KMS-11 (cell line): Measurements from ENCODE around the gene GDF15.

Source experiments
- H2AFZ ChIP-seq: fragments of 200-600 bp; sonication (generic); 2 replicates; pipeline ENCODE4 v1.6.1; 2016; ENCODE audit warnings: antibody characterized with exemption, mixed run types, low read depth
- H3K27ac ChIP-seq: fragments of 200-600 bp; sonication (generic); 2 replicates; pipeline ENCODE4 v1.6.1; 2016; ENCODE audit warnings: mild to moderate bottlenecking, mixed run types
- H3K27me3 ChIP-seq: fragments of 200-600 bp; sonication (generic); 2 replicates; pipeline ENCODE4 v1.6.1; 2017; ENCODE audit warnings: mild to moderate bottlenecking, low read depth, mixed run types, moderate library complexity; ENCODE audit not compliant: insufficient read depth
- H3K36me3 ChIP-seq: fragments of 200-600 bp; sonication (generic); 2 replicates; pipeline ENCODE4 v1.6.1; 2017; ENCODE audit warnings: mild to moderate bottlenecking, mixed run types; ENCODE audit not compliant: insufficient read depth
- H3K4me1 ChIP-seq: fragments of 200-600 bp; sonication (generic); 2 replicates; pipeline ENCODE4 v1.6.1; 2016; ENCODE audit warnings: mild to moderate bottlenecking, low read depth, mixed run types; ENCODE audit not compliant: poor library complexity, severe bottlenecking
- H3K4me2 ChIP-seq: fragments of 200-600 bp; sonication (generic); 2 replicates; pipeline ENCODE4 v1.7.0; 2016; ENCODE audit warnings: mild to moderate bottlenecking, mixed run types
- H3K4me3 ChIP-seq: fragments of 200-600 bp; sonication (generic); IDR thresholded peaks from 2 replicates; pipeline ENCODE4 v1.6.1; 2017; ENCODE audit warnings: low read depth, low read length, mixed read lengths; ENCODE audit not compliant: insufficient read depth
- H3K79me2 ChIP-seq: fragments of 200-600 bp; sonication (generic); 2 replicates; pipeline ENCODE4 v1.6.1; 2016; ENCODE audit warnings: low read depth, mixed run types; ENCODE audit not compliant: insufficient read depth
- H3K9ac ChIP-seq: fragments of 200-600 bp; sonication (generic); 2 replicates; pipeline ENCODE4 v1.6.1; 2016; ENCODE audit warnings: mild to moderate bottlenecking, mixed run types
- H4K20me1 ChIP-seq: fragments of 200-600 bp; sonication (generic); 2 replicates; pipeline ENCODE4 v1.6.1; 2016; ENCODE audit warnings: mild to moderate bottlenecking, mixed run types; ENCODE audit not compliant: insufficient read depth
- TF ChIP-seq, protein P1 (sequence below): fragments of 200-600 bp; sonication (generic); conservative IDR thresholded peaks from 2 replicates; pipeline ENCODE4 v1.6.1; 2017; ENCODE audit warnings: low read depth, mild to moderate bottlenecking, antibody characterized with exemption, low read length, moderate library complexity, mixed read lengths

The GDF15 gene

GRCh38 chr19:18340990-18341868, 44.7 kb upstream of the GDF15 start:
- peak overlapping the region; percentile 84 for H3K4me2 ChIP-seq
- H3K9ac ChIP-seq = peak overlapping the region; percentile 35; the same call in 1 of the 2 replicates
- no peaks in the 10 kb centered on the region for H3K79me2 ChIP-seq
- no peaks in the 10 kb centered on the region for H4K20me1 ChIP-seq
- H3K4me1 ChIP-seq = peaks cover 15% of the 10 kb centered on the region
- TF ChIP-seq, protein P1, sequence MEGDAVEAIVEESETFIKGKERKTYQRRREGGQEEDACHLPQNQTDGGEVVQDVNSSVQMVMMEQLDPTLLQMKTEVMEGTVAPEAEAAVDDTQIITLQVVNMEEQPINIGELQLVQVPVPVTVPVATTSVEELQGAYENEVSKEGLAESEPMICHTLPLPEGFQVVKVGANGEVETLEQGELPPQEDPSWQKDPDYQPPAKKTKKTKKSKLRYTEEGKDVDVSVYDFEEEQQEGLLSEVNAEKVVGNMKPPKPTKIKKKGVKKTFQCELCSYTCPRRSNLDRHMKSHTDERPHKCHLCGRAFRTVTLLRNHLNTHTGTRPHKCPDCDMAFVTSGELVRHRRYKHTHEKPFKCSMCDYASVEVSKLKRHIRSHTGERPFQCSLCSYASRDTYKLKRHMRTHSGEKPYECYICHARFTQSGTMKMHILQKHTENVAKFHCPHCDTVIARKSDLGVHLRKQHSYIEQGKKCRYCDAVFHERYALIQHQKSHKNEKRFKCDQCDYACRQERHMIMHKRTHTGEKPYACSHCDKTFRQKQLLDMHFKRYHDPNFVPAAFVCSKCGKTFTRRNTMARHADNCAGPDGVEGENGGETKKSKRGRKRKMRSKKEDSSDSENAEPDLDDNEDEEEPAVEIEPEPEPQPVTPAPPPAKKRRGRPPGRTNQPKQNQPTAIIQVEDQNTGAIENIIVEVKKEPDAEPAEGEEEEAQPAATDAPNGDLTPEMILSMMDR = no peak; the same call in 1 of the 2 replicates
- no peak overlapping the region; the same call in 1 of the 2 replicates for H3K27ac ChIP-seq
- H3K27me3 ChIP-seq = peaks cover 3% of the 10 kb centered on the region; the same call in 1 of the 2 replicates
- H3K4me3 ChIP-seq = no peak overlapping the region
- peak overlapping the region; percentile 83 for H2AFZ ChIP-seq
- no peaks in the 10 kb centered on the region for H3K36me3 ChIP-seq

DNA sequence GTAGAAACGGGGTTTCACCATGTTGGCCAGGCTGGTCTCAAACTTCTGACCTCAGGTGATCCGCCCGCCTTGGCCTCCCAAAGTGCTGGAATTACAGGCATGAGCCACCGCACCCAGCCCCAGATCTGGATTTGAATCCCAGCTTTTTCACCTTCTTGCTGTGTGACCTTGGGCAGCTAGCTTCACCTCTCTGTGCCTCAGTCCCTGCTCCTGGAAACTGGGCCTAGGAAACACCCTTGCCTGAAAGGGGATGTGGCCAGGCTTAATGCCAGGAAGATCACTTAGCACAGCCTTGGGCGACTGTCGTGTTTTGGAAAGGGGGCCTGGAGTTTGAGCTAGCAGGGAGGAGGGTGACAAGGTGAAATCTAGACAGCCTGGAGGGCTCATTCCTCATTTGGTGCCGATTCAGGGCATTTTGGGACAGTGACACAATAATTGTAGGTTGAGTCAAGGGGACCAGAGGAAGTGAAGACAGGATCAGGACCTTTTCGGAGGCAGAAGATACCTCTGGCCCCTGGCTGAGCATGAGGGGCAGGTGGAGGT, 43.8 kb upstream of the GDF15 start:
- no peak overlapping the region for H3K27ac ChIP-seq
- no peak overlapping the region for H3K4me3 ChIP-seq
- no peak overlapping the region for H2AFZ ChIP-seq
- no peaks in the 10 kb centered on the region for H3K36me3 ChIP-seq
- H3K79me2 ChIP-seq = no peaks in the 10 kb centered on the region
- H4K20me1 ChIP-seq = no peaks in the 10 kb centered on the region
- no peak overlapping the region for H3K9ac ChIP-seq
- TF ChIP-seq, protein P1 = no peak
- H3K4me1 ChIP-seq = peaks cover 15% of the 10 kb centered on the region
- peaks cover 5% of the 10 kb centered on the region; the same call in 1 of the 2 replicates for H3K27me3 ChIP-seq
- H3K4me2 ChIP-seq = no peak overlapping the region

GRCh38 chr19:18344582-18344950, 41.4 kb upstream of the GDF15 start:
- H3K4me1 ChIP-seq = peaks cover 12% of the 10 kb centered on the region
- H3K4me3 ChIP-seq = no peak overlapping the region
- TF ChIP-seq, protein P1 = no peak
- H3K4me2 ChIP-seq = no peak overlapping the region
- no peaks in the 10 kb centered on the region for H3K79me2 ChIP-seq
- H3K27me3 ChIP-seq = peaks cover 5% of the 10 kb centered on the region; the same call in 1 of the 2 replicates
- H4K20me1 ChIP-seq = no peaks in the 10 kb centered on the region
- no peaks in the 10 kb centered on the region for H3K36me3 ChIP-seq
- no peak overlapping the region for H3K9ac ChIP-seq
- no peak overlapping the region for H2AFZ ChIP-seq
- no peak overlapping the region for H3K27ac ChIP-seq

- H3K9ac ChIP-seq = no peak overlapping the region
- H3K4me2 ChIP-seq = no peak overlapping the region
- H3K27ac ChIP-seq = no peak overlapping the region
- TF ChIP-seq, protein P1 = no peak
- peaks cover 4% of the 10 kb centered on the region for H3K4me1 ChIP-seq
- no peak overlapping the region for H2AFZ ChIP-seq
- H3K79me2 ChIP-seq = no peaks in the 10 kb centered on the region
- no peaks in the 10 kb centered on the region for H3K36me3 ChIP-seq
- H3K27me3 ChIP-seq = peaks cover 5% of the 10 kb centered on the region; the same call in 1 of the 2 replicates
- no peak overlapping the region for H3K4me3 ChIP-seq
- no peaks in the 10 kb centered on the region for H4K20me1 ChIP-seq
Observed at GRCh38 chr19:18345296-18345695, 40.7 kb upstream of the GDF15 start.
